Stimulated activated memory B cell treated with anti-CD40 and anti-IgM and Interleukin-4, amounts not matched to agents 10 μg/mL and 1 μg/mL and 100 μg/mL, for 72 hours (primary cell): ENCODE measurements around the gene ASIC2.

Experiments
- ATAC-seq: fragments of 150-1000 bp; cut with Tn5 transposase; 2 replicates; pipeline ENCODE4 v1.10.0; 2021
- H3K27ac Mint-ChIP-seq: one replicate; pipeline ENCODE4 v1.8.0; 2022; ENCODE audit warnings: mild to moderate bottlenecking, mixed read lengths
- H3K27me3 Mint-ChIP-seq: one replicate; pipeline ENCODE4 v1.8.0; 2022; ENCODE audit warnings: mixed read lengths
- H3K36me3 Mint-ChIP-seq: one replicate; pipeline ENCODE4 v1.8.0; 2022; ENCODE audit warnings: mixed read lengths
- H3K4me1 Mint-ChIP-seq: one replicate; pipeline ENCODE4 v1.8.0; 2022; ENCODE audit warnings: mixed read lengths
- H3K4me3 Mint-ChIP-seq: one replicate; pipeline ENCODE4 v1.8.0; 2022; ENCODE audit warnings: mild to moderate bottlenecking, moderate library complexity, mixed read lengths
- H3K9me3 Mint-ChIP-seq: one replicate; pipeline ENCODE4 v1.8.0; 2022; ENCODE audit warnings: mixed read lengths

The ASIC2 gene

DNA sequence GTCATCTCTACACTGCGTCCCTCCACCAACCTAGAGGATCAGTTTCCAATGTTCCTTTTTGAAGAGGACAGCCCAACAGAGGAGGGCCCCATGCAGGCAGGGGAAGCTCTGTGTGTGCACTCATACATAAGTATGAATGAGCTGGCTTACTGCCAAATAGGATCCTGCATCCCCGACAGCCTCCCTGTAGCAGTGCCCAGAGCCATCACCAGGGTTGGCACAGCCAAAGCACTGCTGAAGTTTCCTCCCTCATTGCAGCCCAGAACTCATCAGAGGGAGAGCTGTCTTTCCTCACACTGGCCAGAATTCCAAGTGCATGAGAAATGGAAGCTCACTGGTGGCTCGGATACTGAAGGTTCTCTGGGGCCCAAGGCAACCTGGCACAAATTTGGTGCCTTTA, 114.4 kb downstream of the ASIC2 start:
- Mint-ChIP-seq H3K36me3 (no peaks in the 10 kb centered on the region), H3K4me3 (no peak overlapping the region), H3K27ac (no peak overlapping the region), H3K4me1 (no peaks in the 10 kb centered on the region), H3K9me3 (no peaks in the 10 kb centered on the region), H3K27me3 (peaks cover 36% of the 10 kb centered on the region)
- peak; percentile 27 for ATAC-seq

DNA sequence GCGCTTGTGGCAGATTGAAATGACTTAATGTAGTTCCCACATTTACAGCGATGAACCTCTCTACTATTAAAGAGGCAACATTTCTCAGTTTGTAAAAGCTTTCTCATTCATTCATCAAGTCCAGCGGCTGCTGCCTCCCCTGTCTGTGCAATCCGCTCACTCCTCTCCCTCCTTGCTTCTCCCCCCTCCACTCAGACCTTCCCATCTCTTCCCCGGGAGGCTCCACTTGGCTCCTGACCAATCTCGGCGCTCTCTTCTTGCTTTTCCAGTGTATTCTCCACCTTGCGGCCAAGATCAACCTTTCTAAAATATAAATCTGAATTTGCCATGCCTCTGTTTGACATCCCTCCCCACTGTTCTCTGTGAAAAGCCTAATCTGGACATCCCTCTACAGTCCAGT, 117.5 kb downstream of the ASIC2 start:
- Mint-ChIP-seq H3K9me3 (no peaks in the 10 kb centered on the region), H3K4me1 (no peaks in the 10 kb centered on the region), H3K27me3 (peaks cover 26% of the 10 kb centered on the region), H3K36me3 (no peaks in the 10 kb centered on the region), H3K27ac (no peak overlapping the region), H3K4me3 (no peak overlapping the region)
- ATAC-seq: no peak

DNA sequence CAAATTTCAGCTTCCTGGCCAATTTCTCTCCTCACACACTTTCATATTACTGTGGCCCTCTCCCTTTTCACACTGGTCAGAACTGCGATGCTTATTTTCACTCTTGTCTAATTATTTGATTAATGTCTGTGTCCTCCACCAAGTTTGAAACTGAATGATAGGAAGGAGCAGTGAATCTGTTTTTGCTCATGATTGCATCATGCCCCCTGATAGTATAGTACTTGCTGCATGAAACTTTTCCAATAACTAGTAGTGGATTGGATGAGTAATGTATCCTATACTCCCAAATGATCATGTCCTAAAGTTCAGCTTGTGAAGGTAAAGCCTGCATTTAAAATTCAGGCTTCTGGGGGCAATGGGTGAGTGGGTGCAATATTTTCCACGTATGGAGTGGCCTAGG, 121.2 kb downstream of the ASIC2 start:
- Mint-ChIP-seq H3K4me1 (no peaks in the 10 kb centered on the region), H3K27me3 (peaks cover 20% of the 10 kb centered on the region), H3K27ac (no peak overlapping the region), H3K9me3 (no peaks in the 10 kb centered on the region), H3K4me3 (no peak overlapping the region), H3K36me3 (no peaks in the 10 kb centered on the region)
- ATAC-seq: no peak

DNA sequence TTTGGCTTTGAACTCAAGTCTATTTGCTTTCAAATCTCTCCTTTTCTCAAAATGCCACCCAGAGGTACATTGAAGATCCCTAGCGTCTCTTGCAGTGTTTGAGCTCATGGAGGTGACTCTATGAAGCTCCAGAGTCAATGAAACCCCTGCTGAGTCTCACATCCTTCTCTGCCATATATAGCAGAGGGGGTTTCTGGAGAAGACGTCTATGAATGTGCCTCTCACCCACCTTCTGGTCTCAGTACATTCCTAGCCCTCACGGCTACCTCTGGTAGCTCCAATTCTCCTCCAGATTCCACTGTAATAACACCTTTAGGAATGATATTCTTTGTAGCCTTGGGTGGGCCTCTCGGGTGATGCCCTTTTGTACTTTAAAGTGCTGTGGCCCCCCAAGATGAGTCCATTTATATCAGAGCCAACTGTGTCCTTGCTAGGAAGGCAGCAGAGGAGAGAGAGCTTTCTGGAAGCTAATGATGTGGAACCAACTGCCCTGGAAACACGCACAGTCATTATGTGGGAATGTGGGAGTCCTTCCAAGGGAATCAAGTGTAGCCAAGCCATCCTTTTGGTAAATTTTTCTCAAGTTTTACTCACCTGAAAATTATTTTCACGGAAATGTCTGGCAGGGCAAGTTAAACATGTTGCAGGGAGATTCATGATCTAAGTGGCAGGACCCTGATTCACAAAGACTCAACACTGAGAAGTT, 123.4 kb downstream of the ASIC2 start:
- H3K4me1 Mint-ChIP-seq: no peaks in the 10 kb centered on the region
- peaks cover 6% of the 10 kb centered on the region for H3K27me3 Mint-ChIP-seq
- no peaks in the 10 kb centered on the region for H3K9me3 Mint-ChIP-seq

DNA sequence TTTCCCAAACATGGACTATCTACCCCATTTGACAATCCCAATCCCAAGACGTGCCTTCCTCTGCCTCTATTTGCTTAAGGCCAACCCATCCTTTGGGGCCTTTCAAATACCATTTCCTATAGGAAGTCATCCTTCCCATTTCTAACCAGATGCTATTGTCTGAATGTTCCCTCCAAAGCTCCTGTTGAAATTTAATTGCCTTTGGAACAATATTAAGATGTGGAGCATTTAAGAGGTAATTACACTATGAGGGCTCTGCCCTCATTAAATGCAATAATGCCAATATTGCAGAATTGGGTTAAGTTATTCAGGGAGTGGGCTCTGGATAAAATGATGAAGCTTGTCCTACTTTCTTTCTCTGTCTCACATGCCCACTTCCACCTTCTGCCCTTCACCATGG, 125.4 kb downstream of the ASIC2 start:
- Mint-ChIP-seq H3K9me3 (no peaks in the 10 kb centered on the region), H3K4me3 (no peak overlapping the region), H3K4me1 (no peaks in the 10 kb centered on the region), H3K27me3 (peaks cover 26% of the 10 kb centered on the region), H3K27ac (no peak overlapping the region), H3K36me3 (no peaks in the 10 kb centered on the region)
- ATAC-seq: no peak

More for the DNA sequence above, 123.4 kb downstream of the ASIC2 start:
- no peak for ATAC-seq
- H3K4me3 Mint-ChIP-seq: no peak overlapping the region
- no peaks in the 10 kb centered on the region for H3K36me3 Mint-ChIP-seq
- H3K27ac Mint-ChIP-seq: no peak overlapping the region

DNA sequence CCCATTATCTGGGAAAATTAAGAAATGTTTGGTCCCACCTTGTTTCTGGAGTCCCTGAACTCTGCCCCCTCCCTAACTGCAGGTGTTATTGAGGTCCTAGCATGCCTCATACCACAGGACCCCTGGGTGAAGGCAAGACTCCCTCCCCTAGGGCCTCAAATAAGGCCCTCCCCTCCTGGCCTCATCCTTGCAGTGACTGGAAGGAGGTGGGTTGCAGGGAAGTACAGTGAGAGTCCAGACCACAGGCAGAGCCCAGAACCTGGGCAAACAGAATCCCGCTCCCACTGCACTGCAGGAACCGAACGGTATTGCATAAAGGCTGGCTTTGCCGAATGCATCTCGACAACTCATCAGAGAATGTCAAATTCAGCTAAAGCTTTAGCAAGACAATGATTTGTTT, 126.6 kb downstream of the ASIC2 start:
- Mint-ChIP-seq H3K27ac (no peak overlapping the region), H3K4me1 (no peaks in the 10 kb centered on the region), H3K9me3 (no peaks in the 10 kb centered on the region), H3K36me3 (no peaks in the 10 kb centered on the region), H3K4me3 (no peak overlapping the region), H3K27me3 (peaks cover 33% of the 10 kb centered on the region)
- no peak for ATAC-seq

DNA sequence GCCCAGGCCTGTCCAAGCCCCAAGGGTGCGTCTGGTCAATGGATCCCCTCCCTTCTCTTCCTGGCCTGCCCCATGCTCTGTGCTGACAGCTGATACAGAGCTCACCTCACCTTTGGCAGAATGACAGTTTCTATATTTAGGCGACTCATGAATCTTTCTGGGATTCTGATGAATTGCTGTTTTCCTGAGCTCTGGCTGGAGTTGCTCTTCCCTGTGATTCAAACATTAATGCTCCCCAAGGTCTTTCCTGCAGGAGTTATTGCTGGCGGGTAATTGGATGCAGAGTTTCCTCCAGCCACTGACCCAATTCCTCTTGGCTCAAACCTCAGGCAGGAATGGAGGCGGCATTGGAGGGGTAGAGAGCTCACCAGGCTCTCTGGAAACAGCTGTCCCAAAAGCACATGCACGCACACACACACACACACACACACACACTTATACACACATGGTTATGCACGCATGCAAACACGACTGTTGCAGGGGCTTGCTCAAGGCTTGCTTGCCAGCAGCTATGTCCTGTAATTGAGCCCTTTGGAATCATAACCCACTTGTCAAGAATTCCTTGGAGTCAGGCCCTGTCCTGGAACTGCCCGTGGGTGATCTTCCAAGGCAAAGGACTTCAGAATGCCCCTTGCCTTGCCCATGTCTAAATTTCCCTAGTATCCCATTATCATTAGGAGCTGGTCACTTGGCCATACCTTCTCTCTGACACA, 128.8 kb downstream of the ASIC2 start:
- Mint-ChIP-seq H3K9me3 (no peaks in the 10 kb centered on the region), H3K4me1 (no peaks in the 10 kb centered on the region), H3K36me3 (no peaks in the 10 kb centered on the region), H3K4me3 (no peak overlapping the region), H3K27me3 (peaks cover 33% of the 10 kb centered on the region), H3K27ac (no peak overlapping the region)
- no peak for ATAC-seq

DNA sequence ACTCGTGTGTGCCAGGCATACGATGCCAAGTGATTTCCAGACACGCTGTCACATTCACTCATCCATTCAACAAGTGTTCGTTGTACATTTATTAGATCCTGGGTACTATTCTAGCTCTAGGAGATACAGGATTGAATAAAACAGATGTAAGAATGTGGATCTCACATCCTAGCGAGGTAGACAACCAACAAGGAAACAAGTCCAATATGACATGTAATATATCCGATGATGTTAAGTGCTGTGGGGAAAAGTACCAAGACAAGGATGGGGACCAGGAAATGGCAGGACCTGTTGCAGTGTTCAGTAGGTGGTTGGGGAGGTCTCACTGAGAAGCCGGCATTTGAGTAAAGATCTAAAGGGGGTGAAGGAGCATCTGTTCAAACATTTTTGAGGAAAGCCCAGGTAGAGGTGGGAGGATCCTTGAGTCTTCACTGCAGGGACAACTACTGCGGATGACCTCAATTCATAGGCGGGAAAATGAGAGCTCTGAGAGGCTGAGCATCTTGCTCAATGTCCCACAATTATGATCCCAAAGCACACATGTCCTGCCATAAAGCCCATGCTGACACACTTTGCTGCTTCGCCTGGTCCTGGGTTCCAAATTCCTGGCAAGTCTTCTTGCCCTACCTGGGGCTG, 129.4 kb downstream of the ASIC2 start:
- no peak overlapping the region for H3K27ac Mint-ChIP-seq
- ATAC-seq: no peak
- no peaks in the 10 kb centered on the region for H3K4me1 Mint-ChIP-seq
- H3K4me3 Mint-ChIP-seq: no peak overlapping the region
- H3K36me3 Mint-ChIP-seq: no peaks in the 10 kb centered on the region
- peaks cover 33% of the 10 kb centered on the region for H3K27me3 Mint-ChIP-seq
- H3K9me3 Mint-ChIP-seq: no peaks in the 10 kb centered on the region

DNA sequence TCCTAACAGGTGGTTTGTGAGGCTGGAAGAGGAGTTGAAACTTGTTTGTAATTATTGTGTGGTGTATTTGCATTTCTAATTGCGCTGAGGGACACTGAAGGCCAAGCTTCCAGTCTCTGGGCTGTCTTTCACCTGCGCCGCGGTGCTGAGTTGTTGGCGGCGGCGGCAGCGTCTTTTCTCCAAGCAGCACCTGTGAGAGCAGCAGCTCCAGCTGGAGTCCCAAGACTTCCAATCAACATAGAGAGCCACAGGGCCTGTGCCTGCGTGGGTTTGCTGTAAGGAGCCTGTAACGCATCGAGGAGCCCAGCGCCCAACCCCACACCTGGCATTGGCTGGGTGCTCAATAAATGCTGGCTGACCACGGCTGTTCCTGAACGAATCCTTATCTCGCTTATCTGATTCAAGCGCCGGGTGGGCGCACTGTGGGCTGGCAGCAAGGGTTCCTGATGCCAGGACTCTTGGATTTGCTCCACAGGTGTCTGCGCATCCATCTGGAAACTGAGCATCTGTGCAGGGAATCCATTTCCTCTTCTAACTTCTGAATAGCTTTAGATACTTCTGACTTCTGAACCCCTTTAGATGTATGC, 138.1 kb downstream of the ASIC2 start:
- H3K4me1 Mint-ChIP-seq: no peaks in the 10 kb centered on the region
- ATAC-seq: no peak

DNA sequence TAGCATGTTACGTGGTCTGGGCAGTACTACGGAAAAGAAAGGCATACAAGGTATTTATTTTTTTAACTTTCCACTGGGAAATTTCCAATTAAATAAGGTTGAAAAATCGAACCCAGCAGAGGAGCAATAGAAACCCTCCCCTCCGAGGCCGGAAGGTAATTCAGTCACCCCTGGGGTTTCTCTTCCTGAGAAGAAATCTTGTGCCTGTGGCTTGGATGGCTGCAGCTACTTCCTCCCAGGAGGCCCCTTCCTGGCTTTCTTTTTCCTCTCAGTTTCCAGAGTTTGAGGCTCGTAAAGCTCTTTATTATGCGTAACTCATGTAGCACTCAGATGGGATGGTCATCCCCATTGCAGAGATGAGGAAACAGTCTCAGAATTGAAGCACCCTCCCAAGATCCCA, 140.3 kb downstream of the ASIC2 start:
- Mint-ChIP-seq H3K4me3 (no peak overlapping the region), H3K9me3 (no peaks in the 10 kb centered on the region), H3K27me3 (peaks cover 7% of the 10 kb centered on the region), H3K36me3 (no peaks in the 10 kb centered on the region), H3K27ac (no peak overlapping the region), H3K4me1 (no peaks in the 10 kb centered on the region)
- no peak for ATAC-seq

More for the DNA sequence above, 138.1 kb downstream of the ASIC2 start:
- Mint-ChIP-seq H3K9me3 (no peaks in the 10 kb centered on the region), H3K36me3 (no peaks in the 10 kb centered on the region), H3K4me3 (no peak overlapping the region), H3K27ac (no peak overlapping the region), H3K27me3 (peaks cover 8% of the 10 kb centered on the region)

DNA sequence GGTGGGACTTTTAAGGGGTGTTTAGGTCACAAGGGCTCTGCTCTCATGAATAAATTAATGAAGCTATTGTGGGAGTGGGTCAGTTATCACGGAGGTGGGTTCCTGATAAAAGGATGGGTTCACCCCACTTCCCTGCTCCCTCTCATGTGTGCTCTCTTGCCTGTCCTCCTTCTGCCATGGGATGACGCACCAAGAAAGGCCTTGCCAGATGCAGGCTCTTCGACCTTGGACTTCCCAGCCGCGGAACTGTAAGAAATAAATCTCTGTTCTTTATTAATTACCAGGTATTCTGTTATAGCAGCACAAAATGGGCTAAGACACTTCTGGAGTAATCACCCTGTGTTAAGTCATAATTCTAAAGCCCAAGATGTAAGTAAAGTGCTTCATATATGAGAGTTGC, 141.5 kb downstream of the ASIC2 start:
- no peaks in the 10 kb centered on the region for H3K27me3 Mint-ChIP-seq
- H3K9me3 Mint-ChIP-seq: no peaks in the 10 kb centered on the region
- H3K4me1 Mint-ChIP-seq: no peaks in the 10 kb centered on the region
- no peak overlapping the region for H3K4me3 Mint-ChIP-seq
- H3K27ac Mint-ChIP-seq: no peak overlapping the region
- no peaks in the 10 kb centered on the region for H3K36me3 Mint-ChIP-seq
- no peak for ATAC-seq

DNA sequence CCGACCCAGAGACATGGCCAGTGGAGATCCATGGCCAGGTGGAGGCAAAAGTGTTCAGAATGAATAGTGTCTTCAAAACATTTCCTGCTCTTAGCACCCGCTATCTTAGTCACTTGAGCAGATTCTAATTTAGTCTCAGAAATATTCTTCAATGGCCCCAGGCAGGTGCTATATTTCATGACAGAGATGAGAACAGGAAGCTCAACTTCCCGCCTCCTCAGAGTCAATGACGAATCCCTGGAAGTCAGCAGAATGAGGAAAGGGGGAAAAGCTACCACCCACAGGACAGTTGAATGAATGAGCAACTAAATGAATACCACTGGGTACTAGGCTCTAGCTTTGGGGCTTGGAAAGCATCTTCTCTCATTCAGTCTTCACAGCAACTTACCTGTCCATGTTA, 147.2 kb downstream of the ASIC2 start:
- ATAC-seq: no peak
- Mint-ChIP-seq H3K4me1 (no peaks in the 10 kb centered on the region), H3K4me3 (no peak overlapping the region), H3K27ac (no peak overlapping the region), H3K27me3 (no peaks in the 10 kb centered on the region), H3K36me3 (no peaks in the 10 kb centered on the region), H3K9me3 (no peaks in the 10 kb centered on the region)

DNA sequence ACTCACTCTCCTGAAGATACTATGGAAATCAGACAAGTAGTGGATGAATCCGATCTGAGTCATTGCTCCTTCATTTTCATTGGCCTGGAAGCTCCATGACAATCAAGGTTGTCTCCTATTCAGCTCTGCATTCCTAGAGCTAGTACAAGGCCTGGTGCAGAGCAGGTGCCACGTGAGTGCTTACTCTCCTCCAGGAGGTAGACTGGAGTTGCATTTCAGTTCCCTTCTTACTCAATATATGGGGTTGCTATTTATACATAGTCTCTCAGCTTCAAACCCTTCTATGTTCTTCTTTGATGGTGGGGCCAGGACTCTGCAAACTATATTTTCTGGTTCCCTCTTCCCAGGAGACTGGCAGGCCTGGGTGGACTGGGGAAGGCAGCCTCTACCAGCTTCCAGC, 148.3 kb downstream of the ASIC2 start:
- H3K4me1 Mint-ChIP-seq: no peaks in the 10 kb centered on the region
- no peaks in the 10 kb centered on the region for H3K36me3 Mint-ChIP-seq
- H3K4me3 Mint-ChIP-seq: no peak overlapping the region
- no peak overlapping the region for H3K27ac Mint-ChIP-seq
- no peaks in the 10 kb centered on the region for H3K9me3 Mint-ChIP-seq
- no peak for ATAC-seq
- peaks cover under 1% of the 10 kb centered on the region for H3K27me3 Mint-ChIP-seq

DNA sequence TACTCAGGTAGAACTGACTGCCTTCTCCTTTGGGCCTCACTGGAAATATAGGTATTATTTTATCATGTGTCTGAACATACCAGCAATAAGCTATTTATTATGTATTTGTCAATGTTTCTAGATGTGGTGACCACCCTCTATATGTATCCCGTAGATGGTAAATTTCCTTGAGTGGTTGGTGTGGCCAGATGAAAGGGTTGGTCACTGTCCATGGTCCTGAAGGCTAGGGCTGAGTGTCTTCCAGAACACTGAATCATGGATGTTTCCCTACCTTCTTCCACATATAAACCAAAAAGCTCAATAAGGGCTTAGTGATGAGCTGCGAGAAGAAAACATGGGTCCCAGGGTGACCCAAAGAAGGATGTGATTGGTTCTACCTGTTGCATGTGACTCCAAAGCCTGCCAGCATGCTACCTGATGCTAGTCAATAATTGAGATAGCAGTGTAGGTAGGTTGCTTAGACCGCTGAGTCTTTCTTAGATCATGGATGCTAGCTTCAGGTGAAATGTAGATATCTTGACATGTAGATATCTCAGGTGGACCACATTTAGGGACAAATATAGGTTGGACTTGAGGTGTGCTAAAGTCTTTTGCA, 150.3 kb downstream of the ASIC2 start:
- no peaks in the 10 kb centered on the region for H3K36me3 Mint-ChIP-seq
- no peaks in the 10 kb centered on the region for H3K4me1 Mint-ChIP-seq
- H3K27me3 Mint-ChIP-seq: peaks cover 18% of the 10 kb centered on the region
- no peak for ATAC-seq
- no peaks in the 10 kb centered on the region for H3K9me3 Mint-ChIP-seq
- no peak overlapping the region for H3K4me3 Mint-ChIP-seq
- no peak overlapping the region for H3K27ac Mint-ChIP-seq

DNA sequence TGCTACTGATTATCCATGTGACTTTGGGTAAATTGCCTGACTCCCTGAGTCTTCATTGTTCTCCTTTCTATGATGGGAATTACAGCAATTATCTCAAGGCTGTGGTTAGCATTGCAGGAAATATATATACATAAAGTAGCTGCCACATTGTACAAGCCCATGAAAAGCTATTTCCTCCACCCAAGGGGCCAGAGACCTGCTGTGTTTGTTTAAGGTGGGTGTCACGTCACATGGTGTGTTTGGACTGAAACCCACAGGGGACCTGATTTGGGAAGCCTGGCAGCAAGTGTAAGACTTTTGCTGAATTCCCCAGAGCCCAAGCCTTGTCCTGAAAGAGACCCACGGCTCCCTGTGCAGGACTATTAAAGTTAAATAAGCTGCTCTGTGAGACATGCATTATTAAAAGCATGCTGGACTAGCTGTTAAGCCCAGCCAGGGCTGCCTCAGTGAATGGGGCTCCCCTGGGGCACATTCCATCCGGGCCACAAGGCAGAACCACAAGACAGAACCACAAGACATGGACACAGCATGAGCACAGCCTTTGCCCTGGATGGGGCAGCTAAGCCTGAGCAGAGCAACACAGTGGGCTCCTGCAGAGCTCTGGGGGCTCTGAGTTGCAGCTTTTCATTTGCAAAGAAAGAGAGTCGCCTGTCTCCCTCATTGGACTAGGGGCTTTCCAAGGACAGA, 152.5 kb downstream of the ASIC2 start:
- no peak for ATAC-seq
- Mint-ChIP-seq H3K27ac (no peak overlapping the region), H3K9me3 (no peaks in the 10 kb centered on the region), H3K4me3 (no peak overlapping the region), H3K27me3 (peaks cover 18% of the 10 kb centered on the region), H3K36me3 (no peaks in the 10 kb centered on the region), H3K4me1 (no peaks in the 10 kb centered on the region)
